IPS-18a (cell line): ENCODE data around the gene DENND1B.

Experiments
- H3K27ac ChIP-seq: one replicate; pipeline ENCODE4 v1.5.1; 2013; ENCODE audit warnings: low read length
- H3K27me3 ChIP-seq: one replicate; pipeline ENCODE4 v1.6.1; 2013; ENCODE audit warnings: mild to moderate bottlenecking, low read length; ENCODE audit not compliant: control insufficient read depth, insufficient read depth
- H3K36me3 ChIP-seq: one replicate; pipeline ENCODE4 v1.6.1; 2013; ENCODE audit warnings: low read depth, low read length; ENCODE audit not compliant: control insufficient read depth
- H3K4me1 ChIP-seq: one replicate; pipeline ENCODE4 v1.6.1; 2013; ENCODE audit warnings: low read depth, low read length; ENCODE audit not compliant: control insufficient read depth
- H3K4me3 ChIP-seq: one replicate; pipeline ENCODE4 v1.5.1; 2013; ENCODE audit warnings: low read length
- H3K9ac ChIP-seq: one replicate; pipeline ENCODE4 v1.6.1; 2013; ENCODE audit warnings: mild to moderate bottlenecking, low read length, moderate library complexity
- H3K9me3 ChIP-seq: one replicate; pipeline ENCODE4 v1.6.1; 2013; ENCODE audit warnings: low read depth, low read length; ENCODE audit not compliant: control insufficient read depth

The DENND1B gene

GRCh38 chr1:197801111-197801482 lies 25.8 kb upstream of the DENND1B start:
- Histone ChIP-seq H3K36me3 (no peaks in the 10 kb centered on the region), H3K4me3 (no peak overlapping the region), H3K27ac (no peak overlapping the region), H3K4me1 (peaks cover 7% of the 10 kb centered on the region), H3K9me3 (no peaks in the 10 kb centered on the region), H3K9ac (no peak overlapping the region), H3K27me3 (no peaks in the 10 kb centered on the region)

- Histone ChIP-seq H3K27ac (no peak overlapping the region), H3K36me3 (no peaks in the 10 kb centered on the region), H3K27me3 (no peaks in the 10 kb centered on the region), H3K9me3 (no peaks in the 10 kb centered on the region), H3K4me1 (peaks cover 7% of the 10 kb centered on the region), H3K4me3 (no peak overlapping the region), H3K9ac (no peak overlapping the region)
Observed at GRCh38 chr1:197800379-197801110, 25.3 kb upstream of the DENND1B start.

GRCh38 chr1:197799271-197799670 lies 24.0 kb upstream of the DENND1B start:
- Histone ChIP-seq H3K27ac (no peak overlapping the region), H3K4me3 (no peak overlapping the region), H3K4me1 (peaks cover 7% of the 10 kb centered on the region), H3K36me3 (no peaks in the 10 kb centered on the region), H3K9ac (no peak overlapping the region), H3K27me3 (no peaks in the 10 kb centered on the region), H3K9me3 (no peaks in the 10 kb centered on the region)

- Histone ChIP-seq H3K4me3 (no peak overlapping the region), H3K27me3 (no peaks in the 10 kb centered on the region), H3K9ac (no peak overlapping the region), H3K27ac (no peak overlapping the region), H3K36me3 (no peaks in the 10 kb centered on the region), H3K9me3 (no peaks in the 10 kb centered on the region), H3K4me1 (peaks cover 7% of the 10 kb centered on the region)
Observed at GRCh38 chr1:197798492-197798891, 23.2 kb upstream of the DENND1B start.

- H3K4me3 ChIP-seq = no peak overlapping the region
- H3K9me3 ChIP-seq = no peaks in the 10 kb centered on the region
- H3K27ac ChIP-seq = no peak overlapping the region
- H3K9ac ChIP-seq = no peak overlapping the region
- no peaks in the 10 kb centered on the region for H3K27me3 ChIP-seq
- H3K4me1 ChIP-seq = peaks cover 7% of the 10 kb centered on the region
- H3K36me3 ChIP-seq = no peaks in the 10 kb centered on the region
Observed at GRCh38 chr1:197797010-197797409, 21.7 kb upstream of the DENND1B start.

DNA sequence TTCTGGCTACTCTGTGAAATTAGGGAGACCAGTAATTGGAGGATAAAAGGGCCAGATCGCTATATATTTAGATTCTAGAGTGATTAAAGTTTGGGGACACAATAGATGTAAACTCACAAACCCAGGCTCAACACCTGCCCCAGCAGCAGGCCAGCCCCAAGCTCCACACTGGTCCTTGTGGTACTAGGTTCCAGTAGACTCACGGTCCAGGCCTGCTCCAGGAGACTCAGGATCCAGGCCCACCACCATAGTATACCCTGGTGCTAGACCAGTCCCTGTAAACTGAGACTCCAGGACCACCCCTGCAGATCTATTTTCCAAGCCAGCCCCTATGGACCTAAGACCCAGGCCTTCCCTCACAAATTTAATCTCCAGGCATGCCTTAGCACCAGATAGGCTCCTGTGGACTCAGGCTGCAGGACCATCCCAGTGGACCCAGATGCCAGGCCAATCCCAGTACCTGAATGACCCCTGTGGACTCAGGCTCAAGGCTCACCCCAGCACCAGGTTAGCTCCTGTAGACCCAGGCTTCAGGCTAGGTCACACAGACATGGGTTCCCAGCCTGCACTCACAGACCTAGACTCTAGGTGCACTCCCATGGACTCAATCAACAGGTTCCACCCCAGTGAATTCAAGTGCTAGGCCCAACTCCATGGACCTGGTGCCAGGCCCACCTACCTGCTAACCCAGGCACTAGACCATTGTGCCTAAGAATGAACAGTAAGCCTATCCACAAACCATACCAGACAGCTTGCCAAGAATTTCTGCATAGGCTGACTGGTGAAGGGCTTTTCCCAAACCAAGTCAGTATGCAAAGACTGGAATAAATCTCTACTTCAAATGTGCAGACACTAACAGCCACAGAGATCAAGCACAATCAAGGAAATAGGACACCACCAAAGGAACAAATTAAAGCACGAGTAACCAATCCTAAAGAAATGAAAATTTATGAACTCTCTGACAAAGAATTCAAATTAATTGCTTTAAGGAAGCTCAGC lies 13.8 kb upstream of the DENND1B start:
- Histone ChIP-seq H3K27ac (no peak overlapping the region), H3K36me3 (no peaks in the 10 kb centered on the region), H3K27me3 (no peaks in the 10 kb centered on the region), H3K4me3 (no peak overlapping the region), H3K9me3 (no peaks in the 10 kb centered on the region), H3K9ac (no peak overlapping the region), H3K4me1 (no peaks in the 10 kb centered on the region)

DNA sequence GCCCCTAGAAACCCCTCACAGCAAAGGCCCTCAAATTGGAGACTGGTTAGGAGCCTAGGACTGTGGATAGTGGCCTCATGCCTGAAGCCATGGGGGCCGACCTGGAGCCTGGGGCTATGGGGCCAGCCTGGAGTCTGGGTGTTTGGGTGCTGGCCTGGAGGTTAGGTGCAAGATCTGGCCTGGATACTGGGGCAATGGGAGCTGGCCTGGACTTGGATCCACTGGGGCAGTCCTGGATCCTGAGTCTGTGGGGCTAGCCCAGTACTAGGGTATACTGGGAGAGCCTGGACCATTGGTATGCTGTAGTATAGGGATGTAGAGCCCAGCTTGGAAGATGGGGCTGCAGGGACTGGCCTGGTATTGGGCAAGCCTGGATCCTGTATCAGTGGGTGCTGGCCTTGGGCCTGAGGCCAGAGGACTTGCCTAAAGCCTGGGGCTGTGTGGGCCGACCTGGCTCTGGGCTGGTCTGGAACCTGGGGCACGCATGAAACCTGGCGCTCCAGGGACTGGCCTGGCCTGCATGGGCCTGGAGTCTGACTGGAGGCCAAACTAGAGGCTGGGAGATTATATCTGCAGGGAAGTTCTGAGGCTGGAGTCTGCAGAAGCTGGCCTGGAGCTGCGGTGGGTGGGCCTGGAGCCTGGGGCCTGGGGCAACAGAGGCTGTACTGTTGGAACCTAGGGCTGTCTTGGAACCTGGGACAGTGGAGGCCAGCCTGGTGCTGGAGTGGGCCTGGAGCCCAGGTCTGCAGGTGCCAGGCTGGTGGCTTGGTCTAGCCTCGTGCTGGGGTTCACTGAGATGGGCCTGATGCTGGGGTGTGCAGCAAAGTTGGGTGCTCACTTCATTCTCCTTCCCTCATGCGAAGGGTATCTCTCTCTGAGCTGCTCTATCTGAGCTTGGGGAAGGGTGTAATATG lies 12.6 kb upstream of the DENND1B start:
- no peaks in the 10 kb centered on the region for H3K36me3 ChIP-seq
- H3K27me3 ChIP-seq = no peaks in the 10 kb centered on the region
- H3K9me3 ChIP-seq = no peaks in the 10 kb centered on the region
- no peak overlapping the region for H3K9ac ChIP-seq
- H3K27ac ChIP-seq = no peak overlapping the region
- H3K4me1 ChIP-seq = no peaks in the 10 kb centered on the region
- no peak overlapping the region for H3K4me3 ChIP-seq

DNA sequence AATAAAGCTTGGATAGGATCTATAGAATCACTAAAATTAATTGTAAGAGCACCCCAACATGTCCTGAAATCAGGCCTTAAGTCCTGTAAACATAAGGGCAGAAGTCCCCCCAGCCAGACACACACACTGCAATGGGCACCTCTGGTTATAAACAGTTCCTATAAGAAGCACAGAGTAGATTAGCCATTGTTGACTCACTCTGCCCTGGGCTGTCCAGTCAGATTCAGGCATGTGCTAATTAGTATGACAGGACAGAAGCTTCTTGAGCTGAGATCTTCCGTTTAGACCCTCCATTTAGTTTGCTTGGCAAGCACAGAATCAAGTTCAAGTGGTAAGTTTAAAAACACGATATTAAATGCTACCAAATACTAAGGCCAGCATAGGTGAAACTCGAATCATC lies 11.8 kb upstream of the DENND1B start:
- H3K4me3 ChIP-seq = no peak overlapping the region
- H3K36me3 ChIP-seq = no peaks in the 10 kb centered on the region
- H3K4me1 ChIP-seq = no peaks in the 10 kb centered on the region
- no peak overlapping the region for H3K27ac ChIP-seq
- H3K27me3 ChIP-seq = no peaks in the 10 kb centered on the region
- H3K9ac ChIP-seq = no peak overlapping the region
- H3K9me3 ChIP-seq = no peaks in the 10 kb centered on the region

DNA sequence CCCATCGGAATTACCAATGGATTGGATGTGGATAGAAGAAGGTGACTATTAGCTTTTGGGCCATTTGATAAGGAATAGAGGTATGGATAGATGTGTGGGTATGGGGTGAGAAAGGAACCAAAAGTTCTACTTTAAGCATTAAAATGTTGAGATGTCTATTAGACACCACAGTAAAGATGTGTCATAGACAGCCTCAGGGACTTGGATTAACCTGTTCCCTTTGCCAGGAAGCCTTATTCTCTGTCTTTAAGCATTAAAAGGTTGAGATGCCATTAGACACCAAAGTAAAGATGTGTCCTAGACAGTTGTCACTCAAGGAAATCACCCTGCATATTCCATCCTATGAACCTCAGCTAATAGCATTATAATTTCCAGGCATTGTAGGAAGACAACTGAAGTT lies 11.0 kb upstream of the DENND1B start:
- H3K9me3 ChIP-seq = no peaks in the 10 kb centered on the region
- H3K27ac ChIP-seq = no peak overlapping the region
- no peak overlapping the region for H3K9ac ChIP-seq
- H3K36me3 ChIP-seq = no peaks in the 10 kb centered on the region
- H3K27me3 ChIP-seq = no peaks in the 10 kb centered on the region
- H3K4me1 ChIP-seq = no peaks in the 10 kb centered on the region
- no peak overlapping the region for H3K4me3 ChIP-seq

DNA sequence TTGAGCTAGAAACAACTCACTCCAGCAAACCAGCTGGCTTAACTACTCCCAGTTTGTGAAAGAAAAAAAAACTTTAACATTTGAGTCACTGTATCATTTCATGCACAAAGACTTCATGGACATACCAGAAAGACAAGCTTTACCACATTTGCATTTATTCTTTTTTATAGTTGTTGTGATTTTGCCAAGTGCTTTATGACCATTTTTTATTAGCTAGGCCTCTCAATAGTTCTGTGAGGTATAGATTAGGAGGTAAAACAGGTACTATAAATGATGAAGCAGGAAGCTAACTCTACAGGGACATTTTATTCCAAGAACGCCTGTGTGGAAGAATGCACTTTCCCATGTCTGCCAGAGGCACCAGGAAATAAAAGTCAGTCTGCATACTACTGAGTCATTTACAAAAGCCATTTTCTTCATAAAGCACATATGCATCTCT lies 8.2 kb upstream of the DENND1B start:
- H3K4me3 ChIP-seq = no peak overlapping the region
- H3K9me3 ChIP-seq = no peaks in the 10 kb centered on the region
- H3K36me3 ChIP-seq = no peaks in the 10 kb centered on the region
- no peak overlapping the region for H3K27ac ChIP-seq
- no peaks in the 10 kb centered on the region for H3K4me1 ChIP-seq
- no peak overlapping the region for H3K9ac ChIP-seq
- H3K27me3 ChIP-seq = no peaks in the 10 kb centered on the region

DNA sequence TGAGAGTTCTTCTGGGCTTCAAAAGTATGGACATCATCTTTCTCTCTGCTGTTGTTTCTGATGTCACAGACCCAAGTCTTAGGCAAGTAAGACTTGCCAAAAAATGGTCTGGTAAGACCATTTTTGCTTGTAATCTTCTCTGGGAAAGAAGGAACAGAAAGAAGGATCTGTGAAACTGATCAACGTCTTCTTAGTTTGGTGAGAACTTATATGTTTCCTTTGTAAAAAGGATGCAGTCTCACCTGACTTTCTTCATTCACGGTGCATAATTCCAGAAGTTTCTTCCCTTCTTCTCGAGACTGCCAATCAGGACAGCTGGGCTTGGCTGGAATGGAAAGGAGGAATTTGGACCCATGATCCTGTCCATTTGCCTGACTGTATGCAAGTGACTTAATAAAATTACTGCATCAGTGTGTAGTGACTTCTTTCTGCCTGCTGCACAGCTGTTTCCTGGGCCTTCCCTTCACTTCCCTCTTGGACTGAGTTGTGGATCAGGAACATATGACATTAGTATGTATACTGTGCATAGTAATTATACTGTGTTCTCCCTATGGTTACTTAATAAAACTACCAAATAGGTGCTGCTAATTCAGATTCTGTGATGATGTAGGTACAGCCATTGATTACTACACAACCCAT lies 7.6 kb upstream of the DENND1B start:
- Histone ChIP-seq H3K27me3 (no peaks in the 10 kb centered on the region), H3K4me3 (no peak overlapping the region), H3K9me3 (no peaks in the 10 kb centered on the region), H3K36me3 (no peaks in the 10 kb centered on the region), H3K27ac (no peak overlapping the region), H3K4me1 (no peaks in the 10 kb centered on the region), H3K9ac (no peak overlapping the region)
